H9 (cell line): ENCODE measurements around the gene SRPK1. TPM values are rescaled to one million over a fixed set of nuclear protein-coding genes. Genes with fewer than 3 reads are reported as not detected.

ENCODE experiments used
- DNase-seq: peaks from one replicate; pipeline ENCODE4 v3.0.0-alpha.2; 2017
- H2AFZ ChIP-seq: one replicate; pipeline ENCODE4 v1.6.1; 2013; ENCODE audit warnings: mild to moderate bottlenecking, low read length, control low read depth, moderate library complexity
- H2AK5ac ChIP-seq: 2 replicates; pipeline ENCODE4 v1.6.1; 2013; ENCODE audit warnings: low read length, control low read depth, mixed read lengths; ENCODE audit not compliant: insufficient read length
- H2BK120ac ChIP-seq: one replicate; pipeline ENCODE4 v1.6.1; 2013; ENCODE audit warnings: low read depth, mild to moderate bottlenecking, low read length, control low read depth, inconsistent platforms; ENCODE audit not compliant: poor library complexity, severe bottlenecking
- H2BK12ac ChIP-seq: 2 replicates; pipeline ENCODE4 v1.6.1; 2013; ENCODE audit warnings: low read length, control low read depth, mixed read lengths, low read depth; ENCODE audit not compliant: insufficient read length
- H2BK15ac ChIP-seq: 2 replicates; pipeline ENCODE4 v1.6.1; 2013; ENCODE audit warnings: low read depth, low read length, control low read depth
- H2BK20ac ChIP-seq: one replicate; pipeline ENCODE4 v1.6.1; 2013; ENCODE audit warnings: low read depth, mild to moderate bottlenecking, low read length, control low read depth, inconsistent platforms; ENCODE audit not compliant: poor library complexity, severe bottlenecking
- H2BK5ac ChIP-seq: 2 replicates; pipeline ENCODE4 v1.6.1; 2013; ENCODE audit warnings: low read length, control low read depth, mixed read lengths; ENCODE audit not compliant: insufficient read length
- H3K14ac ChIP-seq: 2 replicates; pipeline ENCODE4 v1.6.1; 2013; ENCODE audit warnings: low read length, control low read depth; ENCODE audit not compliant: insufficient read depth
- H3K18ac ChIP-seq: 2 replicates; pipeline ENCODE4 v1.6.1; 2013; ENCODE audit warnings: low read depth, mild to moderate bottlenecking, mixed read lengths, low read length, control low read depth; ENCODE audit not compliant: insufficient read length
- H3K23ac ChIP-seq: 2 replicates; pipeline ENCODE4 v1.6.1; 2013; ENCODE audit warnings: low read length, control low read depth, mixed read lengths, low read depth; ENCODE audit not compliant: insufficient read length
- H3K23me2 ChIP-seq: 2 replicates; pipeline ENCODE4 v1.6.1; 2013; ENCODE audit warnings: low read depth, mild to moderate bottlenecking, mixed read lengths, low read length, control low read depth; ENCODE audit not compliant: insufficient read length, poor library complexity, severe bottlenecking
- H3K27ac ChIP-seq: 2 replicates; pipeline ENCODE4 v1.5.1; 2013; ENCODE audit warnings: low read length, control low read depth, mixed read lengths, low read depth; ENCODE audit not compliant: insufficient read length
- H3K27me3 ChIP-seq: 2 replicates; pipeline ENCODE4 v1.6.1; 2013; ENCODE audit warnings: low read length, control low read depth, inconsistent platforms; ENCODE audit not compliant: insufficient read depth
- H3K4ac ChIP-seq: 2 replicates; pipeline ENCODE4 v1.6.1; 2013; ENCODE audit warnings: low read depth, mild to moderate bottlenecking, control low read depth, inconsistent platforms, low read length, moderate library complexity
- H3K4me1 ChIP-seq: 2 replicates; pipeline ENCODE4 v1.6.1; 2013; ENCODE audit warnings: low read length, control low read depth, inconsistent platforms; ENCODE audit not compliant: insufficient read depth
- H3K4me2 ChIP-seq: 2 replicates; pipeline ENCODE4 v1.6.1; 2013; ENCODE audit warnings: low read length, control low read depth, mixed read lengths; ENCODE audit not compliant: insufficient read length, insufficient read depth
- H3K56ac ChIP-seq: 2 replicates; pipeline ENCODE4 v1.6.1; 2013; ENCODE audit warnings: low read depth, mild to moderate bottlenecking, mixed read lengths, low read length, control low read depth; ENCODE audit not compliant: insufficient read length
- H3K79me1 ChIP-seq: 2 replicates; pipeline ENCODE4 v1.6.1; 2013; ENCODE audit warnings: low read depth, mild to moderate bottlenecking, moderate library complexity, low read length, control low read depth, inconsistent platforms; ENCODE audit not compliant: insufficient read depth, poor library complexity, severe bottlenecking
- H3K79me2 ChIP-seq: 2 replicates; pipeline ENCODE4 v1.6.1; 2013; ENCODE audit warnings: low read length, control low read depth, inconsistent platforms; ENCODE audit not compliant: insufficient read depth
- H3K9ac ChIP-seq: 2 replicates; pipeline ENCODE4 v1.6.1; 2013; ENCODE audit warnings: low read length, control low read depth, mixed read lengths; ENCODE audit not compliant: insufficient read length; ENCODE audit errors: extremely low read depth
- H3K9me3 ChIP-seq: one replicate; pipeline ENCODE4 v1.6.1; 2013; ENCODE audit warnings: low read depth, low read length, inconsistent platforms; ENCODE audit not compliant: control insufficient read depth
- H3T11ph ChIP-seq: one replicate; pipeline ENCODE4 v1.6.1; 2013; ENCODE audit warnings: mild to moderate bottlenecking, low read length, control low read depth, inconsistent platforms
- H4K20me1 ChIP-seq: one replicate; pipeline ENCODE4 v1.6.1; 2013; ENCODE audit not compliant: control insufficient read depth, insufficient read length, insufficient read depth
- H4K5ac ChIP-seq: 2 replicates; pipeline ENCODE4 v1.6.1; 2013; ENCODE audit warnings: low read depth, mild to moderate bottlenecking, mixed read lengths, low read length, control low read depth; ENCODE audit not compliant: insufficient read length
- H4K8ac ChIP-seq: replicated peaks from 2 replicates; pipeline ENCODE4 v1.6.1; 2013; ENCODE audit warnings: low read length, control low read depth, mixed read lengths, low read depth; ENCODE audit not compliant: insufficient read length
- H4K91ac ChIP-seq: 2 replicates; pipeline ENCODE4 v1.6.1; 2013; ENCODE audit warnings: low read depth, mild to moderate bottlenecking, moderate library complexity, mixed read lengths, low read length, control low read depth; ENCODE audit not compliant: insufficient read length
- H3K27ac Mint-ChIP-seq, 3 experiments: 2 replicates in 2 of 3; 3 replicates in 1 of 3; pipeline ENCODE4 v1.8.0; 2020 to 2021; ENCODE audit warnings: mixed read lengths in 3 of 3, mild to moderate bottlenecking in 1 of 3, moderate library complexity in 1 of 3
- H3K27me3 Mint-ChIP-seq: 2 replicates; pipeline ENCODE4 v1.8.0; 2021; ENCODE audit warnings: low read depth, mild to moderate bottlenecking, moderate library complexity, mixed read lengths
- H3K36me3 Mint-ChIP-seq, 3 experiments: 2 replicates in 2 of 3; 3 replicates in 1 of 3; pipeline ENCODE4 v1.8.0; 2020 to 2021; ENCODE audit warnings: low read depth in 3 of 3, mixed read lengths in 3 of 3; ENCODE audit not compliant: insufficient read depth in 1 of 3
- H3K4me1 Mint-ChIP-seq, 2 experiments: 2 replicates each; pipeline ENCODE4 v1.8.0; 2020; ENCODE audit warnings: mixed read lengths in 2 of 2
- H3K4me3 Mint-ChIP-seq, 2 experiments: 2 replicates in 1 of 2; 3 replicates in 1 of 2; pipeline ENCODE4 v1.8.0; 2020 to 2021; ENCODE audit warnings: mild to moderate bottlenecking in 2 of 2, mixed read lengths in 2 of 2, moderate library complexity in 1 of 2
- H3K9me3 Mint-ChIP-seq, 2 experiments: 2 replicates in 1 of 2; 3 replicates in 1 of 2; pipeline ENCODE4 v1.8.0; 2020; ENCODE audit warnings: mild to moderate bottlenecking in 2 of 2, mixed read lengths in 2 of 2, moderate library complexity in 1 of 2
- WGBS: extraction: QIAGEN DNeasy Blood & Tissue Kit; methylation state at CpG from one replicate; pipeline ENCODE4 v1.1.7; 2013; ENCODE audit warnings: missing lambda C conversion rate, low lambda C conversion rate, mixed read lengths; ENCODE audit not compliant: insufficient read length; ENCODE audit errors: extremely low coverage; 5-methylcytosine and 5-hydroxymethylcytosine counted together
- total RNA-seq: library from RNA; stranded (reverse); gene quantifications from 2 replicates; pipeline ENCODE4 v1.2.1, GENCODE V29; 2021
- TF ChIP-seq, protein P1 (sequence below): fragments of 200-600 bp; sonication (generic); conservative IDR thresholded peaks from 3 replicates; pipeline ENCODE4 v1.8.0; 2021; ENCODE audit warnings: antibody characterized with exemption, mild to moderate bottlenecking

Gene SRPK1
- total RNA-seq, 1 experiment from 2014 or later = 93.2 TPM

DNA sequence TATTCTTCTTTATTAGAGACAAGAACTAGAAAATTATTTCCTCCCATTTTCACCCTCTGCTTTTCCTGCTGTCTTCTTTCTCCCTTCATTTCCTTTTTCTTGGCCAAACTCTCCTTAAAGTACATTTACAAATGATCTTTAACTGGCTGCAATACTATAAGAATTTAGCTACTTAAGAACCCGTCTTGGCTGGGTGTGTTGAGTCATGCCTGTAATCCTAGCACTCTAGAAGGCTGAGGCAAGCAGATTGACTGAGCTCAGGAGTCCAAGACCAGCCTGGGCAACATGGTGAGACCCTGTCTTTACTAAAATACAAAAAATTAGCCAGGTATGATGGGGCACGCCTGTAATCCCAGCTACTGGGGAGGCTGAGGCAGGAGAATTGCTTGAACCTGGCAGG lies 39.3 kb upstream of the SRPK1 start:
- Histone ChIP-seq H3K14ac (no peak overlapping the region), H3K27ac (no peak overlapping the region), H2BK5ac (no peak overlapping the region), H4K8ac (no peak overlapping the region), H3T11ph (no peak overlapping the region), H3K9me3 (no peaks in the 10 kb centered on the region), H2BK120ac (no peak overlapping the region), H3K9ac (no peak overlapping the region), H3K23ac (no peak overlapping the region), H2AFZ (no peak overlapping the region), H4K20me1 (no peaks in the 10 kb centered on the region), H2BK12ac (no peak overlapping the region), H4K5ac (no peak overlapping the region), H3K18ac (no peak overlapping the region), H3K79me1 (no peaks in the 10 kb centered on the region), H3K4ac (no peak overlapping the region), H2BK15ac (no peak overlapping the region), H4K91ac (no peak overlapping the region), H3K27me3 (no peaks in the 10 kb centered on the region), H2BK20ac (no peak overlapping the region), H3K4me2 (no peak overlapping the region), H3K56ac (no peak overlapping the region), H3K23me2 (no peaks in the 10 kb centered on the region), H2AK5ac (no peak overlapping the region), H3K79me2 (no peaks in the 10 kb centered on the region), H3K4me1 (no peaks in the 10 kb centered on the region)
- peaks cover 4% of the 10 kb centered on the region; the same call in 1 of the 2 replicates for H3K27me3 Mint-ChIP-seq
- no peak overlapping the region for H3K4me3 Mint-ChIP-seq
- TF ChIP-seq, protein P1, sequence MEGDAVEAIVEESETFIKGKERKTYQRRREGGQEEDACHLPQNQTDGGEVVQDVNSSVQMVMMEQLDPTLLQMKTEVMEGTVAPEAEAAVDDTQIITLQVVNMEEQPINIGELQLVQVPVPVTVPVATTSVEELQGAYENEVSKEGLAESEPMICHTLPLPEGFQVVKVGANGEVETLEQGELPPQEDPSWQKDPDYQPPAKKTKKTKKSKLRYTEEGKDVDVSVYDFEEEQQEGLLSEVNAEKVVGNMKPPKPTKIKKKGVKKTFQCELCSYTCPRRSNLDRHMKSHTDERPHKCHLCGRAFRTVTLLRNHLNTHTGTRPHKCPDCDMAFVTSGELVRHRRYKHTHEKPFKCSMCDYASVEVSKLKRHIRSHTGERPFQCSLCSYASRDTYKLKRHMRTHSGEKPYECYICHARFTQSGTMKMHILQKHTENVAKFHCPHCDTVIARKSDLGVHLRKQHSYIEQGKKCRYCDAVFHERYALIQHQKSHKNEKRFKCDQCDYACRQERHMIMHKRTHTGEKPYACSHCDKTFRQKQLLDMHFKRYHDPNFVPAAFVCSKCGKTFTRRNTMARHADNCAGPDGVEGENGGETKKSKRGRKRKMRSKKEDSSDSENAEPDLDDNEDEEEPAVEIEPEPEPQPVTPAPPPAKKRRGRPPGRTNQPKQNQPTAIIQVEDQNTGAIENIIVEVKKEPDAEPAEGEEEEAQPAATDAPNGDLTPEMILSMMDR = no peak
- H3K4me1 Mint-ChIP-seq = peaks cover 0 to 5% of the 10 kb centered on the region in 2 experiments; a peak in 1 of 4 replicates
- WGBS = no CpG with 5 or more reads among the region's 2 CpGs
- H3K9me3 Mint-ChIP-seq = no peaks in the 10 kb centered on the region
- H3K27ac Mint-ChIP-seq = no peak overlapping the region; a peak in 1 of 7 replicates
- H3K36me3 Mint-ChIP-seq = no peaks in the 10 kb centered on the region
- DNase-seq = no peak
